ENCODE data around the gene SPATA18. TPM values are rescaled to one million over a fixed set of nuclear protein-coding genes. Genes with fewer than 3 reads are reported as not detected.

SPATA18 gene
- polyA plus RNA-seq, 1 donor from 2014 or later: 0.09 TPM

DNA sequence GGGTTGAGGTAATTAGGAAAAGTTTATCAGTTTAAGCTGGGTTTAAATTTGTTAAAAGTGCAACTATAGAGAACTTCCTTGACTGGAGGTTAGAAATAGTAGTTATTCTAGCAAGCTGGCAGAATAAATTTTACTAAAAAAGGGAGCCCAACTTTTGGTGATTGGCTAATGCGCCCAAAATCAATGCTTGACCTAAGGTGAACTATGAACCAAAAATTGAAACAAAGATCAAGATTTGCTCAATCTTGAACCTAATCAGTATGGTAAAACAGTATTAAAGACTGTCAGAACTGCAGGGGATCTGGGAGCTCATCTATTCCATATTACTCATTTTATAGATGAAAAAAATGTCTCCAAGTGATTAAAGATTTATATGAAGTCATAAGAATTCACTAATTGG, 6.1 kb upstream of the SPATA18 start:
- no peak for TF ChIP-seq RAD21 (conservative IDR thresholded peaks at IDR 0.05)
- TF ChIP-seq POLR2AphosphoS5 (IDR thresholded peaks at IDR 0.05): no peak
- no peak for TF ChIP-seq EP300 (conservative IDR thresholded peaks at IDR 0.05; ENCODE audit: poor library complexity, severe bottlenecking)
- TF ChIP-seq MXI1 (conservative IDR thresholded peaks at IDR 0.05; ENCODE audit: poor library complexity, severe bottlenecking): no peak
- no peak for TF ChIP-seq TAF1 (IDR thresholded peaks at IDR 0.05; ENCODE audit: low read depth)
- no peak for TF ChIP-seq EZH2 (IDR thresholded peaks at IDR 0.05; ENCODE audit: borderline replicate concordance, insufficient read depth, low read length, poor library complexity, severe bottlenecking)
- TF ChIP-seq REST (IDR thresholded peaks at IDR 0.05; ENCODE audit: borderline replicate concordance): no peak
- TF ChIP-seq SMC3 (conservative IDR thresholded peaks at IDR 0.05; ENCODE audit: poor library complexity): no peak
- TF ChIP-seq, protein P1, sequence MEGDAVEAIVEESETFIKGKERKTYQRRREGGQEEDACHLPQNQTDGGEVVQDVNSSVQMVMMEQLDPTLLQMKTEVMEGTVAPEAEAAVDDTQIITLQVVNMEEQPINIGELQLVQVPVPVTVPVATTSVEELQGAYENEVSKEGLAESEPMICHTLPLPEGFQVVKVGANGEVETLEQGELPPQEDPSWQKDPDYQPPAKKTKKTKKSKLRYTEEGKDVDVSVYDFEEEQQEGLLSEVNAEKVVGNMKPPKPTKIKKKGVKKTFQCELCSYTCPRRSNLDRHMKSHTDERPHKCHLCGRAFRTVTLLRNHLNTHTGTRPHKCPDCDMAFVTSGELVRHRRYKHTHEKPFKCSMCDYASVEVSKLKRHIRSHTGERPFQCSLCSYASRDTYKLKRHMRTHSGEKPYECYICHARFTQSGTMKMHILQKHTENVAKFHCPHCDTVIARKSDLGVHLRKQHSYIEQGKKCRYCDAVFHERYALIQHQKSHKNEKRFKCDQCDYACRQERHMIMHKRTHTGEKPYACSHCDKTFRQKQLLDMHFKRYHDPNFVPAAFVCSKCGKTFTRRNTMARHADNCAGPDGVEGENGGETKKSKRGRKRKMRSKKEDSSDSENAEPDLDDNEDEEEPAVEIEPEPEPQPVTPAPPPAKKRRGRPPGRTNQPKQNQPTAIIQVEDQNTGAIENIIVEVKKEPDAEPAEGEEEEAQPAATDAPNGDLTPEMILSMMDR (IDR thresholded peaks at IDR 0.05; ENCODE audit: poor library complexity, severe bottlenecking): no peak
- Histone ChIP-seq H3K9me2 (ENCODE audit: insufficient read depth, low read length) (no peaks in the 10 kb centered on the region), H3K9me3 (ENCODE audit: low read length) (no peaks in the 10 kb centered on the region), H3K4me3 (ENCODE audit: low read length) (no peak overlapping the region), H3K9ac (ENCODE audit: low read length) (no peak overlapping the region), H3K4me2 (ENCODE audit: low read length) (no peak overlapping the region), H3F3A (ENCODE audit: insufficient read depth, low read length, poor library complexity, severe bottlenecking) (no peaks in the 10 kb centered on the region), H4K20me1 (ENCODE audit: insufficient read depth) (no peaks in the 10 kb centered on the region), H3K27ac (ENCODE audit: low read length) (no peak overlapping the region), H3K79me2 (replicated peaks; ENCODE audit: insufficient read depth, low read length) (no peaks in the 10 kb centered on the region), H3K27me3 (ENCODE audit: insufficient read depth, low read depth, low read length) (no peaks in the 10 kb centered on the region), H2AFZ (ENCODE audit: low read depth, low read length) (no peak overlapping the region), H3K36me3 (ENCODE audit: insufficient read depth, low read length) (no peaks in the 10 kb centered on the region)

GRCh38 chr4:52049266-52049665, 1.8 kb upstream of the SPATA18 start:
- Histone ChIP-seq H3K9me2 (ENCODE audit: insufficient read depth, low read length) (no peaks in the 10 kb centered on the region), H3K4me3 (ENCODE audit: low read length) (no peak overlapping the region), H3K36me3 (ENCODE audit: insufficient read depth, low read length) (no peaks in the 10 kb centered on the region), H3F3A (ENCODE audit: insufficient read depth, low read length, poor library complexity, severe bottlenecking) (no peaks in the 10 kb centered on the region), H3K9me3 (ENCODE audit: low read length) (peaks cover 11% of the 10 kb centered on the region), H2AFZ (ENCODE audit: low read depth, low read length) (no peak overlapping the region), H3K79me2 (replicated peaks; ENCODE audit: insufficient read depth, low read length) (no peaks in the 10 kb centered on the region), H4K20me1 (ENCODE audit: insufficient read depth) (no peaks in the 10 kb centered on the region), H3K27ac (ENCODE audit: low read length) (no peak overlapping the region), H3K27me3 (ENCODE audit: insufficient read depth, low read depth, low read length) (peaks cover 27% of the 10 kb centered on the region), H3K4me2 (ENCODE audit: low read length) (no peak overlapping the region), H3K9ac (ENCODE audit: low read length) (no peak overlapping the region)
- TF ChIP-seq RAD21 (conservative IDR thresholded peaks at IDR 0.05) (no peak), MXI1 (conservative IDR thresholded peaks at IDR 0.05; ENCODE audit: poor library complexity, severe bottlenecking) (no peak), REST (IDR thresholded peaks at IDR 0.05; ENCODE audit: borderline replicate concordance) (no peak), EP300 (conservative IDR thresholded peaks at IDR 0.05; ENCODE audit: poor library complexity, severe bottlenecking) (no peak), SMC3 (conservative IDR thresholded peaks at IDR 0.05; ENCODE audit: poor library complexity) (no peak), TAF1 (IDR thresholded peaks at IDR 0.05; ENCODE audit: low read depth) (no peak), POLR2AphosphoS5 (IDR thresholded peaks at IDR 0.05) (no peak), EZH2 (IDR thresholded peaks at IDR 0.05; ENCODE audit: borderline replicate concordance, insufficient read depth, low read length, poor library complexity, severe bottlenecking) (no peak)
- TF ChIP-seq, protein P1 (IDR thresholded peaks at IDR 0.05; ENCODE audit: poor library complexity, severe bottlenecking): no peak

Data from neural cell (in vitro differentiated cells).